NCI-H748 (cell line): ENCODE data around the gene BHLHE23.

Experiments
- DNase-seq: peaks from one replicate; lab custom pipeline; 2025; ENCODE audit not compliant: unreplicated experiment; lab: John Stamatoyannopoulos, UW

BHLHE23 gene

DNA sequence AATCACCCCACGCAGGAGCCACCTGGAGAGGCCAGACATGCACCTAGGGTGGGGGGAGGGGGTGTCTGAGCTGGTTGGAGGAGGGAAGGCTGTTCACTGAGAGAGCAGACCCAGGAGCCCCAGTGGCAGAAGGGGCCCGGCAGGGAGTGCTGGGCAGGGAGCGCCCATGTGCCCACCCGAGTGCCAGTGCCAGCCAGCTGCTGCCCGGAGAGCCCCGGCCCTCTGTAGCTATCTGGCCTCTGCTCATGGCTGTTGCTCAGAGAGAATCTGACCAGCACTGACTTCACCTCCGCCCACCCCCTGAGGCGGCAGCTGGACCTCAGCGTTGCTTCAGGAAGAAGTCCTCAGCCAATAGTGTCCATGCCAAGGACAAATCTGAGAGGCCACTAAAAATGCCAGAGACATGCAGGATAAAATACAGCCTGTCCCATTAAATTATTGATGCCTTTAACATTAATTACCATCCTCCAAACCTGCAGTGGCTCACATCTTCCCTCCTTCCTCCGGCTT is 31.5 kb downstream of the BHLHE23 start:
- no peak for DNase-seq

DNA sequence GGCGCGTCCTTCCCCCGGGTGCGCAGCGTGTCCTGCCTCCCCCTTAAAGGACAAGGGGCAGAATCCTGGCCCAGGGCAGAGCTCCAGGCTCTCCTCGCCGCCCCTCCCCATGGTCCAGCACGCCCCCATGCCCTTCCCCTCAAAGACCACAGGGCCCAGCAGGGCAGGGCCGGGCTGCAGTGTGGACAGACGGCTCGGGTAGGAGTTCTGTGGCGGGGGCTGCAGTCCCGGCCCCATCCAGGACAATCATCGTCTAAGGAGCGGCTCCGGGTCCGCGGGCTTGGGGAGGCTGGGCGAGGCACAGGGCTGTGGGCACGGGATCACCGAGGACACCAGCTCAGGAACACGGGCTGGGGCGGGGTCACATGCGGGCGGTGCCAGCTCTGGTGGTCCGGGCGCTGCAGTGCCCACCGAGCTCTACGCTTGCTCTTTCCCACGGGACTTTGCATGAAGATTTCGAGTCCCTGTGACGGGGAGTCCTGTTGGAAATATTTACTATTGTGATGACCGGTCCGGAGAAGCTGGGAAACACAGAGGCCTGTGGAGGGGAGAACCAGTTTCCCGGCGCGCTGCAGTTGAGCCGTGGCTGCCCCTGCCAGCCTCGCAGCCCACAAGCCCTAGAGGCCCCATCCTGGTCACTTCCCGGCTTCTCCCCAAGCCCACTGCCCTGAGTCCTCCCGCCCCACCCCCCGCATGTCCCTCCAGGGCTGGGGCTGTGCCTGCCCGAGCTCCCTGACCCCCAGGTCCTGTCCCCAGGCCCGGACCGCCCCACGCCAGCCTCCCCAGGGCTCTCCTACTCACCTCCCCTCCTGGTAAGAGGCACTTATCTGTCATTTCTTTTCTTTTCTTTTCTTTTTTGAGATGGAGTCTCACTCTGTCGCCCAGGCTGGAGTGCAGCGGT is 33.7 kb downstream of the BHLHE23 start:
- DNase-seq = no peak

DNA sequence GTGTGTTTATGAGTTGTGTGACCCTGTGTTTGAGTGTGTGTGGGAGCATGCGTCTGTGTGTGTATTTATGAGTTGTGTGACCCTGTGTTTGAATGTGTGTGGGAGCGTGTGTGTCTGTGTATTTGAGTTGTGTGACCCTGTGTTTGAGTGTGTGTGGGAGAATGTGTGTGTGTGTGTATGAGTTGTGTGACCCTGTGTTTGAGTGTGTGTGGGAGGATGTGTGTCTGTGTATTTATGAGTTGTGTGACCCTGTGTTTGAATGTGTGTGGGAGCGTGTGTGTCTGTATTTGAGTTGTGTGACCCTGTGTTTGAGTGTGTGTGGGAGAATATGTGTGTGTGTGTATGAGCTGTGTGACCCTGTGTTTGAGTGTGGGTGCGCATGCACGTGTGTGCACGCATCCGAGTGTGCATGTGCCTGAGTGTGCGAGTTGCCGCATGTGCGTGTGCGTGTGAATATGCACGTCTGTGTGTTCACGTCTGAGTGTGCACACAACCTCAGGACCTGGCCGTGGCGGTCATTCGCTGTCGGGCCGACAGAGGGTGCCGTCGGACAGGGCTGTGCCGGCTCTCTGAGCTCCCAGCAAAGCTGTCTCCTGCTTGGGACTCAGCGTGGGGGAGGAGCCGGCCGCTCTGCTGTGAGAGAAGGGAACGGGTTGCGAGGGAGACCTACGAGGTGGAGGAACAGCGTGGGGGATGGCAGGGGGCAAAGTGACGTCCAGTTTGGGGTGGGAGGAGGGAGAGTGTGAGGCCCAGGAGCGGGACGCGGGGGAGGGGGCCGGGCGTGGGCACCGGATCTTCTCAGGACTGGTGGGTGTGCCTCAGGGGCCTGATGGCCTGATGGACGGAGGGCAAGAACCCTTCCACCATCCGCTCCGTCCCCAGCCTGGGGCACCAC is 34.6 kb downstream of the BHLHE23 start:
- DNase-seq = peak; percentile 78

DNA sequence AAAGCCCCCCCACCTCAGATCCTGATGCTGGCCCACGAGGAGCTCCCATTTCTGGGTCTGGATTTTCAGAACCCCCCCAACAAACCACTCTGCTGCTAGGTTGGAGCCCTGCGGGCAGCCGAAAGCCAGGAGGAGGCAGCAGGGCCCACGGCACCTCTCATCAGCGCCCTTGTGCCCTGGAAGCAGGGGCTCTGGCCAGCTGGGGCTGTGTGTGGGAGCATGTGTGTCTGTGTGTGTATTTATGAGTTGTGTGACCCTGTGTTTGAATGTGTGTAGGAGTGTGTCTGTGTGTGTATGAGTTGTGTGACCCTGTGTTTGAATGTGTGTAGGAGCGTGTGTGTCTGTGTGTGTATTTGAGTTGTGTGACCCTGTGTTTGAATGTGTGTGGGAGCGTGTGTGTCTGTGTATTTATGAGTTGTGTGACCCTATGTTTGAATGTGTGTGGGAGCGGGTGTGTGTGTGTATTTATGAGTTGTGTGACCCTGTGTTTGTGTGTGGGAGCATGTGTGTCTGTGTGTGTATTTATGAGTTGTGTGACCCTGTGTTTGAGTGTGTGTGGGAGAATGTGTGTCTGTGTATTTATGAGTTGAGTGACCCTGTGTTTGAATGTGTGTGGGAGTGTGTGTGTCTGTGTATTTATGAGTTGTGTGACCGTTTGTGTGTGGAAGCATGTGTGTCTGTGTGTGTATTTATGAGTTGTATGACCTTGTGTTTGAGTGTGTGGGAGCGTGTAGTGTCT is 35.4 kb downstream of the BHLHE23 start:
- DNase-seq = no peak

DNA sequence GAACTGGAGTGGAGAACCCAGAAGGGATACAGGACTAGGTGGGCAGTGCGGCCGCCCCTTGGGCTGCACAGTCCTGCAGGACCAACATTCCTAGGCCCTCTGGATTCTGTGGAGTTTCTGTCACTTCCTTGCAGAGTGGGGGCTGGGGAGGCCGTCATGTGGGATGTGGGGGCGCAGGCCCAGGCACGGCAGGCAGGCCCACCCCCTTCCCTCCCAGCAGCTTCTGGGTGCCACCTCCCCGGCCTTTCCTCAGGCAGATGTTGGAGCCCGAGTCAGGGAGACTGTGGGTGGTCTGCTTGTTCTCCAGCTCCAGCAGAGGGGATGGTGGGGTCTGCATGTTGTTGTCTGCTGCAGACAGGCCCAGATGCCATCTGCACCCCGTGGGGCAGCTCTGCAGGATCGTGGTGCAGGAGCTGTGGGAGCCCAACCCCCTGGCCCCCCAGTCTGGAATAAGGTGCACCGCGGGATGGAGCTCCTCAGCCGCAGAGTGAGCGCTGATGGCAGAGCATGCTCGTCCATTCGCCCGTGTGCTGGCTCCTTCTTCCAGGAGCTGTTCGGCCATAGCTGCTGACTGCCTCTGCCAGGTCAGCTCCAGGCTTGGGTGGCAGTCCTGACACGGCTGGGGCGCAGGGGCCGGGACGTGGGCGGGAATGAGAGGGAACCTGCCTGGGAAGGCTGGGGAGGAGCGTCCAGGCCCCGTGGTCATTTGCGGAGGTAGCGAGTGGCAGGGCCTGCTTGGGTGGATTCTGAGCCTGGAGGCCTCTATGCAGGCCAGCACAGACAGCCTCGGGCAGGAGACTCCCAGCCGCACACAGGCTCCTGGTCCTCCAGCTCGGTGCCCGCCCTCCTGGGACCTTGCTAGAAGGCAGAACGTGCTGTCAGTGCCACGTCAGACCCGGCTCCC is 36.2 kb downstream of the BHLHE23 start:
- no peak for DNase-seq

DNA sequence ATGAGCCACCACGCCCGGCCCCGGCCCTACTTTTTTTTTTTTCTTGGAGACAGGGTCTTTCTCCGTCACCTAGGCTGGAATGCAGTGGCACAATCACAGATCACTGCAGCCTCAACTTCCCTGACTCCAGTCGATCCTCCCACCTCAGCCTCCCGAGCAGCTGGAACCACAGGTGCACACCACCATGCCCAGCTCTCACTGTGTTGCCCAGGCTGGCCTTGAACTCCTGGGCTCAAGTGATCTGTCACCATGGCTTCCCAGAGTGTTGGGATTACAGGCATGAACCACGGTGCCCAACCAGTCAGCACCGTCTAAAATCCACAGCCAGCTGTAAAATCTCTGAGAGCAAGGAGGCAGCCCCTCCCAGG is 36.8 kb downstream of the BHLHE23 start:
- DNase-seq = no peak

DNA sequence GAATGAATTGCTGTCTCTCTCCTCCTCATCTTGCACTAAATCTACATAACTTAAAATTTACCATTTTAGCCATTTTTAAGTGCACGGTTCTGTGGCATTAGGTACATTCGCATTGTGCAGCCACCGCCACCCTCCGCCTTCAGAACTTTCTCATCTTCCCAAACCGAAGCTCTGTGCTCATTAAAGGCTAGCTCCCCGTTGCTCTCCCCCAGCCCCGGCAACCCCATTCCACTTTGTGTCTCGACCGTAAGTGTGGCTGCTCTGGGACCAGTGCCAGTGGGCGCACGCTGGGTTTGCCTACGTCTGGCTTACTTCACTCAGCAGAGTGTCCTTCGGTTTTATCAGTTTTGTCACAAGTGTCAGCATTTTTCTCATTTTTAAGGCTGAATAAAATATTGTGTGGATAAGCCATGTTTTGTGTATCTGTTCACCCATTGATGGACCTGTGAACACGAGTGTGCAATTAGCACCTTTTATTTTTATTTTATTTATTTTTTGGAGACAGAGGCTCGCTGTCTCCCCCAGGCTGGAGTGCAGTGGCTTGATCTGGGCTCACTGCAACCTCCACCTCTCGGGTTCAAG is 37.5 kb downstream of the BHLHE23 start:
- DNase-seq = no peak

DNA sequence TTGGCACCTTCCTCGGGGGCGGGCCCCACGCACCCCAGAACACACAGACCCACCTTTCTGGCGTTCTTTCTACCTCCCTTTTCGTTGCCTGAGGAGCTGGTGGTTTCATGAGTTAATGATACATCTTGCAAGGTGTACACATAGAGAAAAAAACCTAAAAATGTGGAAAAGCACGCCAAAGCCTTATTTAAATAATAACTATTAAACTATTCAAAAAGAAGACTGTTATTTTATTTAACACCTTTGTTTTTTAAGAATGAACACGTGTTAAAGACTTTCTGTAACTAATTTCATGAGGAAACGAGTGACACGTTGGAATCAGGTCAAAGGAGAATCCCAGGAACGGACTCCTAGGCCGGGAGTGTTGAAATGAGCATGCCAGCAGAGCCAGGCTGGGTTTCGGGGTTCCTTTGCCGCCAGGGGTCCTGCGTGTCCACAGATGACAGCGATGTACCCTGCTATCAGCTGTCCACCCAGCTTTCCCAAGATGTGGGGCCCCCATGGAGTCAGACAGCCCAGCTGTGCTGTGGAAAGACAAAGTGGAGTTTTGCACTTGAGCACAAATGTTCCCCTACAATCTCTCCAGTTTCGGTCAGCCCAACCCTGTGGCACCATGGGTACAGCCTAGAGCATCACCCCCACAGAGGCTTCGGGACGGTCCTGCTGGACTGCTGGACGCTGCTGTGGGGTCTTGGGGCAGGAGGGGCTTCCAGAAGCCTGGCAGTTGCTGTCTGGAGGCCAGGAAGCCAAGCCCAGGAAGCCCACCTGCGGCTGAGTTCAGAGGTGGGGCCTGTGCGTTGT is 38.2 kb downstream of the BHLHE23 start:
- no peak for DNase-seq

DNA sequence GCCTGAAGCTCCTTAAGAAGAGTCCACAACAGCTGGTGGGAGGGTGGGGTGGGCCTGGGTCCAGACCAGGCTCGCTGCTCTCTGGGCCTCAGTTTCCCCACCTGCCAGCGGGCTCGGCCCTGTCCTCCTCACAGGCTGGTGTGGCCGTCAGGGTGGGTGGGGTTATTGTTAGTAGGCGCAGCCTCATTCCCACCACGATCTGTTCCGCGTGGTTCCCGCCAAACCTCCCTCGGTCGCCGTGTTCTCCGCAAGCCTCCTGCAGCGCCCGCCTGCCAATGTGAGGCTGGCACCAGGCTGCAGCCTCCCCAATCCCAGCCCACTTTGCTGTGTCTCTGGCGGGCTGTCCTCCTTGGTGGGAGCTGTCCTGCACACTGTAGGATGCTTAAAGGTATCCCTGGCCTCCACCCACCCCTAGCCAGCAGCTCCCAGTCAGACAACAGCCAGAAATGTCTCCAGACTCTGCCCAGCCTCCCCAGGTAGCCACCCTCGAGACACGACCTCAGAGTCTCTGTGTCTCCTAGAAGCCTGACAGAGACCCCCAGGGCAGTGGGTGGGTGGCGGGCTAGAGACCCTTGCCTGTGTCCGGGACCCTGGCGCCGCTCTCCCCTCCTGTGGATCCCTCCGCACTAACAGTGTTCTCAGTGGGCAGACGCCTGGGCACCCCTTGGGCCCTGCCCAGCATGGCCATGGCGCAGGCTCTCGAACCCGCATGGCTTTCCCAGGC is 39.0 kb downstream of the BHLHE23 start:
- DNase-seq = no peak

DNA sequence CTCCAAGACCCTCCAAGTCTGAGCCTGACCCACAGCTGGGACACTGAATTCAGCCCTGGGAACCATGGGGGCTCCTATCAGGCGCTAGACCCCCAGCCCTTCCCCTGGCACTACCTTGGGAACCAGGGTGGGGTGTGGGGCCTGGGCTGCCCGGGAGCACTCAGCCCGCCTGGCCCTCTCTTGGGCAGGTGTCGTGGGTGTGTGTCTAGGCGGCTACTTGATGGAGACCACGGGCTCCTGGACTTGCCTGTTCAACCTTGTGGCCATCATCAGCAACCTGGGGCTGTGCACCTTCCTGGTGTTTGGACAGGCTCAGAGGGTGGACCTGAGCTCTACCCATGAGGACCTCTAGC is 39.6 kb downstream of the BHLHE23 start:
- no peak for DNase-seq

DNA sequence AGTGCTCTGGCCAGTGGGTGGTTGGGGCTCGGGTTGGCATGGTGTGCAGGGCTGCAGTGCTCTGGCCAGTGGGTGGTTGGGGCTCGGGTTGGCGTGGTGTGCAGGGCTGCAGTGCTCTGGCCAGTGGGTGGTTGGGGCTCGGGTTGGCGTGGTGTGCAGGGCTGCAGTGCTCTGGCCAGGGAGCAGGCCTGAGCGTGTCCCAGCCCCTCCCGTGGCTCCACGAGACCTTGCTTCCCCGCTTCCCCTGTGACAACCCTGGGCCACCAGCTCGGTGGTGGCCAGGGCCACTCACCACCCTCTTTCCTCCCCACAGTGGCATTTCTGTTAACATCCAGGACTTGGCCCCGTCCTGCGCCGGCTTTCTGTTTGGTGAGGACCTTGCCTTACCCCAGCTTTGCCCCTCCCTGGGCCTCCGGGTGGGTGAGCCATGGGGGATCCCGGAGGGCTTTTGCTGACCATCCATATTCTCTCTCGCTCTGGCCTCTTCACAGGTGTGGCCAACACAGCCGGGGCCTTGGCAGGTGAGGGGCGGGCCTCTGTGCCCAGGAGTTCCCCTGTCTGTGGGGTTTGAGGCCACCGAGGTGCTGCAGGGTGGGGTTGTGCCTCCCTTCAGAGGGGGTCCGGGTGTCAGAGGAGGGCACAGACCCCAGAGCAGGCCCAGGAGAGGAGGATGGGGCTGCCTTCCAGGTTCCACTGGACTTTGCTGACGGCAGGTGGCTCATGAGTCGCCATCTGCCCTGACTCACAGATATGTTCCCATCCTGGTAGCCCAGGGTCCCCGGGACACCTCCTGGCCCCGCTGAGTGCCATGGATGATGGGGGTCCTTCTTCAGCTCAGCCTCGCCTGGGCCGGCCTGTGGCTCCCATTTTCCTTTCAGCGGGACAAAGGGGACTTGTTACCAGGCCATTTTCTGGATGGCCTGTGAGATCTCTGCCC is 40.3 kb downstream of the BHLHE23 start:
- no peak for DNase-seq

DNA sequence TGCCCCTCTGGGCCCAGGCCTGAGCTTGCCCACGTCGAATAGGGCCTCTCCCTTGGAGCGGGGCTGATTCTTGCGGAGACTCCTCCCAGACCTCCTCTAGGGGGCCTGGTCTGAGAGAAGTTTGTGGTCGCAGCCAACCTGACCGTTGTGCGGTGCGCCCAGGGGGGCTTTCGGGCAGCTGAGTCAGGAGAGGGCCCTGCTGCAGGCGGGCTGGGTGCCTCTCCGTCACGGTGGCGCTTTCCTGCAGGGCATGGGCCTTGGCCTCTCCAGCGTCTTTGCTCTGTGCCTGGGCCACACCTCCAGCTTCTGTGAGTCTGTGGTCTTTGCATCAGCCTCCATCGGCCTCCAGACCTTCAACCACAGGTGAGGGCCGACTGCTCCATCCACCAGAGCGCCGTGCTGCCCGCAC is 41.4 kb downstream of the BHLHE23 start:
- no peak for DNase-seq

DNA sequence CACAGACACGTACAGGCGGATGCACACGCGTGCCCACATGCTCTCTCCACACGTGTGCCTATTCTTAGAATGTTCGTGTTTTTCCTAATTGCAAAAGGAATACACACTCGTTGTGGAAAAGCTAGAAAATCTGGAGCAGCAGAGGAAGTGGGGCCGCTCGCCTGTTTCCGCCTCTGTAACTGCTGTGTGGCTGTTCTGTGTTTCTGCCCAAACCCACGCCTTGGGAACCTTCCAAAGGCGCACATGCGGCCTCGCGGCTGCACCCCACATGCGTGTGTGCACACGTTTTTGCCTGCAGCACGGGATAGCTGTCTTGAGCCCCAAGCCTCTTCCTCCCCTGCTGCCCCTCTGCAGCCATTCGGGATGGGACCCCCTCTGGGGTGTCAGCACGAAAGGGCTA is 42.1 kb downstream of the BHLHE23 start:
- DNase-seq = no peak

DNA sequence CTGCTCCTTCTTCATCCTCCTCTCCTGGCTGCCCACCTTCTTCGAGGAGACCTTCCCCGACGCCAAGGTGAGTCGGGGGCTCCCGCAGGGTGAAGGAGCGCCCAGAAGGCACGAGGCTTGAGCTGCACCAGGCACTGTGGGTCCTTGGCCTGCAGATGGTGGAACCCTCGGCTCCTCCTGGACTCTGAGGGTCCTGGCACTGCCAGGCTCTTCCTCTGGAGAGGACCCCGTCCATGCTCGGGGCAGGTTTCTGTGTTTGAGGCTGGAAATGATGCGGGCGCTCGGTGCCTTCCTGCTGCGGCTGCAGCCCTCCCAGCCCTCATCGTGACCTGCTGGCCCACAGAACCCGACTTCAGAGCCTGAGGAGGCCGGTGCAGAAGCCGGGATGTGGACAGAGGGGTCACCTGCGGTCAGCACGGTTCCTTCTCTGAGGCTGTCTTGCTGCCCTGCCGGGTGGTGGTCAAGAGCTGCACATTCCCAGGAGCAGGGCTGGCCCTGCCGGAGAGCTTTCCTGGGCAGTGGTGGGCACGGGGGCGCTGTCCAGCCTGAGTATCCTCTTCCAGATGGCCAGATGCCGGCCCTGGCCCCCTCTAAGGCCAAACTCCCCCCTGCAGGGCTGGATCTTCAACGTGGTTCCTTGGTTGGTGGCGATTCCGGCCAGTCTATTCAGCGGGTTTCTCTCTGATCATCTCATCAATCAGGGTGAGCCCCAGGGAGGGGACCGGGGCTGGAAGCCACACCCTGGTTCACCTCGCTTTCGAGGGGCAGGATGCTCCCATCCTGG is 43.0 kb downstream of the BHLHE23 start:
- DNase-seq = no peak

DNA sequence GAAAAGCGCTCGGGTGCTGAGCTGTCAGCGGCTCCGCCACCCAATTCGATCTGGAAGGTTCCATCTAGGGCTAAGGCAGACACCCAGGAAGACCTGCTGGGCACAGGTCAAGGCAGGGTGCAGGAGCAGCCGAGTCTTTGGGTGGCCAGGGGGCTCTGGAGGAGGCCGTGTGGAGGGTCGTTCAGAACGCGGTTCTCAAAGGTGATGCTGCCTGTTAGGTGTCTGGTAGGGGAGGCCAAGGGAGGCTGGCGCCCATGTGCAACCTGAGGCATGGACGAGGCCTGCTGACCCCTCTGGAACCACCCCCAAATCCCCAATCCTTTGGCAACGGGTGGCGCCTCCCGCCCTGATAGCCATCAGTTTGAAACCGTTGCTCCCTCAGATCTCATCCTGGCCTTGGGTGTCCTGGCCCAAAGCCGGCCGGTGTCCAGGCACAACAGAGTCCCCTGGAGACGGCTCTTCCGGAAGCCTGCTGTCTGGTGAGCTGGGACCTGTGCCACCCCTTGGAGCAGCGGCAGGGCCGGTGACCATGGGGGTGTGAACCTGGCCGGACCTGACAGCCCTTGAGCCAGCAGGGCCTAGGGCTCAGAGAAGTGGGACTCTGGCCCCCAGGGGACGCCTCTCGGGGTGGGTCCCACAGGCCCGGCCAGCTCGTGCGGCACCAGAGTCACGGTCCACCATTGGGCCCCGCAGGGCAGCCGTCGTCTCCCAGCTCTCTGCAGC is 43.7 kb downstream of the BHLHE23 start:
- DNase-seq = no peak
